ENCODE measurements around the gene SETD1B.

GRCh38 chr12:121791671-121792551 is 11.9 kb upstream of the SETD1B start:
- no peak for TF ChIP-seq POLR2A (IDR thresholded peaks at IDR 0.05)
- TF ChIP-seq CTCF (IDR thresholded peaks at IDR 0.05), result no peak
- TF ChIP-seq EP300 (IDR thresholded peaks at IDR 0.05), result no peak

Measured in suprapubic skin (tissue), 3 donors.